GOT3 (cell line): Measurements from ENCODE around the gene MPL.

ENCODE experiments used
- DNase-seq: peaks from one replicate; lab custom pipeline; 2025; ENCODE audit warnings: mixed read lengths; lab: John Stamatoyannopoulos, UW

The MPL gene

DNA sequence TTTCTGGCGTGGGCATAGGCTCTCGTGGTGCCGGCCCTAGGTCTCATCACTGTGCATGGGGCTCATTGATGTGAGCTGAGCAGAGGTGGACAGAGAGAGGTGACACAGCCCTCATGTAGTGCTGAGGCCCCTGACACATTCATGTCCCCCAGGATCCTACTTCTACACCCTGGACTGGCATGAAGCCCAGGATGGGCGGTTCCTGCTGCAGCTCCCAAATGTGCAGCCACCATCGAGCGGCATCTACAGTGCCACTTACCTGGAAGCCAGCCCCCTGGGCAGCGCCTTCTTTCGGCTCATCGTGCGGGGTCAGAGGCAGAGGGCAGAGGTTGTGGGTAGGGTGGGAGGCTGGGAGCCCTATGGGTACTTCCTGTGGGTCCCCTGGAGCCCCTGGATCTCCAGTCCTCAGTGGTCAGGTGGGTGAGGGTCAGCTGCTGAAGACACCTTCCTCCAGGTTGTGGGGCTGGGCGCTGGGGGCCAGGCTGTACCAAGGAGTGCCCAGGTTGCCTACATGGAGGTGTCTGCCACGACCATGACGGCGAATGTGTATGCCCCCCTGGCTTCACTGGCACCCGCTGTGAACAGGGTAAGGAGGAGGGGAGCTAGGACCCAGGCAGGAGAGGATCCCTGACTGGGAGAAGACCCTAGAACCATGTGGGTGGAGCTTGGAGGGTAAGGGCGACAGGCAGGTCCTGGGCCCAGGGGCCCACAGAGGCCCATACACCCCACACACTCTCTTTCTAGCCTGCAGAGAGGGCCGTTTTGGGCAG is 30.7 kb upstream of the MPL start:
- DNase-seq, result no peak

DNA sequence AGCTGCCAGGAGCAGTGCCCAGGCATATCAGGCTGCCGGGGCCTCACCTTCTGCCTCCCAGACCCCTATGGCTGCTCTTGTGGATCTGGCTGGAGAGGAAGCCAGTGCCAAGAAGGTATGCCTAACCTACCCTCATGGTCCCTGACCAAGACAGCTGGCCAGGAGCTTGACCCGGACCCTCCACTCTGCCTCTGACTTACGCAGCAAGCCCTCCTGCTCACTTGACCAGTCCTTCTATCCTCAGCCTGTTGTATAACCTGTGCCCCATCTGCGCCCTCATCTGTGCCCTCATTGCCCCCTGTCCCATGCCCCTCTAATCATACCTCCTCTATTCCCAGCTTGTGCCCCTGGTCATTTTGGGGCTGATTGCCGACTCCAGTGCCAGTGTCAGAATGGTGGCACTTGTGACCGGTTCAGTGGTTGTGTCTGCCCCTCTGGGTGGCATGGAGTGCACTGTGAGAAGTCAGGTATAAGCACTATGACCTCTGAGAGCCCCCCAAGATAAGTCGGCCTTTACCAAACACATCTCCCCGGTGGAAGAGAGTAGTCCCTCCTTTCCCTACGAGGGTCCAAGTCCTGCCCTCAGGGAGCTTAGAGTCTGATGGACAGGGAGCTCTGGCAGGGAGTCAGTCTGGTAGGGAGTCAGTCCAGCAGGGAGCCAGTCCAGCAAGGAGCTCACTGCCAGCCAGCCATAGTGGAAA is 30.0 kb upstream of the MPL start:
- DNase-seq, result no peak

DNA sequence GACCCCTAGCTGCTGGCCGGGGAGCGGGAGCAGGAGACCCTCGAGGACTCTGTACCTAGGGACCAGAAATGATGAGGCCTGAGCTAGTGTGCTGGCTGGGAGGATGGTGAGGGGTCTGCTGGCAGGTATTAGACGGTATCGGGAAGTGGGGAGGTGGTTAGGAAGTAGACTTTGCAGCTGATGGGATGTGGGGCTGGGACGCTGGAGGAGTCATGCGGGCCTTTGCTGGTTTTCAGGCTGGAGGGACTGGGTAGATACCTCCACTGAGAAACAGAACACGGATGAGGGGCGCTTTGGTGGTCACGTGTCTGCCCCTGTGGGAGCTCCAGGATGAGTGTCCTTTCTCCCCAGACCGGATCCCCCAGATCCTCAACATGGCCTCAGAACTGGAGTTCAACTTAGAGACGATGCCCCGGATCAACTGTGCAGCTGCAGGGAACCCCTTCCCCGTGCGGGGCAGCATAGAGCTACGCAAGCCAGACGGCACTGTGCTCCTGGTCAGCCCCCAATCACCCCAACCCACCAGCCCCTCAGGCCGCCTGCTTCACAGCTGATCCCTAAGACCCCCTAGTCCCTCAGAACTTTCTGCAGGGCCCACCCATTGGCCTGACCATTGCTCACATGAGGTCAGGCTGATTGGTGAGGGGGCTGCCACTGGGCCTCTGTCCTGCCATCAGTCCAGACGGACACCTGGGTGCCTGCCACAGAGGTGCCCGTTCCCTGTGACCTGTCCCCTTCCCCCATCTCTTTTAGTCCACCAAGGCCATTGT is 28.8 kb upstream of the MPL start:
- DNase-seq, result no peak

DNA sequence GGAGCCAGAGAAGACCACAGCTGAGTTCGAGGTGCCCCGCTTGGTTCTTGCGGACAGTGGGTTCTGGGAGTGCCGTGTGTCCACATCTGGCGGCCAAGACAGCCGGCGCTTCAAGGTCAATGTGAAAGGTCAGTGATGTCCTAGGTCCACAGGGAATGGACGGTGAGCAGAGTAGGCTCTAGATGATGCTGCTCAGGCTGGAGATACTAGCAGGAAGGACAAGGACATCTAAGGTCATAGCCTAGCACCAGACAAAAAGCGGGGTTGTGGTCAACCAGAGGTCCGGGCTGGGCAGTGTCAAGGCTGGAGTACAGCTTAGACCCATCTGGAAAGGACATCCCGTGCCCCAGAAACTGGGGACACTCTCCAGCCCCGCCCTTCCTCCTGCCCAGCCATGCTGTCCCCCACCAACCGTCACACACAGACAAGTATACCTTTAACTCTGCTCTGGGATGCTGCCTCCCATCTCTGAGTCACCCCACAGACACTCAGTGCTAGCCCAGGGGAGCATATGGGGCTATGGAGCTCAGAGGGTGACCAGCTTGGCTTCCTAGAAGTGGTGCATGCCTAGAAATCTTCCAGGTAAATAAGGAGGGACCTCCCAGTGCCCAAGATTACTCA is 28.1 kb upstream of the MPL start:
- no peak for DNase-seq

DNA sequence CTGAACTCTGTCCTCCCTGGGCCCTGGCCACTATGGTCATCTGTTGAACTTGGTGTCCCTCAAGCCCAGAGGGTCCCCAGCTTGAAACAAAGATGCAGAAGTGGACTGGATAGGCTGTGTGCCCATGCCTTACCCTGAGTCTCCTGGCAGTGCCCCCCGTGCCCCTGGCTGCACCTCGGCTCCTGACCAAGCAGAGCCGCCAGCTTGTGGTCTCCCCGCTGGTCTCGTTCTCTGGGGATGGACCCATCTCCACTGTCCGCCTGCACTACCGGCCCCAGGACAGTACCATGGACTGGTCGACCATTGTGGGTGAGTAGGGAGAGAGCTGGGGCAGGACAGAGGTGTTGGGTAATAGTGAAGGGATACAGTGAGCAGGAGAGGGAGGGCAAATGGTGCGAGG is 26.1 kb upstream of the MPL start:
- DNase-seq, result no peak

DNA sequence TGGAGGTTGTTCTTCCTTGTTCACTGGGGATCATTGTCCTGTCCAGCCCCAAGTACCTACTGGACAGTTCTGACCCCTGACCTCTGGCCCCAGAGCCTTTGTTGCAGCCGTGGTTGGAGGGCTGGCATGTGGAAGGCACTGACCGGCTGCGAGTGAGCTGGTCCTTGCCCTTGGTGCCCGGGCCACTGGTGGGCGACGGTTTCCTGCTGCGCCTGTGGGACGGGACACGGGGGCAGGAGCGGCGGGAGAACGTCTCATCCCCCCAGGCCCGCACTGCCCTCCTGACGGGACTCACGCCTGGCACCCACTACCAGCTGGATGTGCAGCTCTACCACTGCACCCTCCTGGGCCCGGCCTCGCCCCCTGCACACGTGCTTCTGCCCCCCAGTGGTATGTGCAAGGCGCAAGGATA is 25.4 kb upstream of the MPL start:
- DNase-seq, result no peak

DNA sequence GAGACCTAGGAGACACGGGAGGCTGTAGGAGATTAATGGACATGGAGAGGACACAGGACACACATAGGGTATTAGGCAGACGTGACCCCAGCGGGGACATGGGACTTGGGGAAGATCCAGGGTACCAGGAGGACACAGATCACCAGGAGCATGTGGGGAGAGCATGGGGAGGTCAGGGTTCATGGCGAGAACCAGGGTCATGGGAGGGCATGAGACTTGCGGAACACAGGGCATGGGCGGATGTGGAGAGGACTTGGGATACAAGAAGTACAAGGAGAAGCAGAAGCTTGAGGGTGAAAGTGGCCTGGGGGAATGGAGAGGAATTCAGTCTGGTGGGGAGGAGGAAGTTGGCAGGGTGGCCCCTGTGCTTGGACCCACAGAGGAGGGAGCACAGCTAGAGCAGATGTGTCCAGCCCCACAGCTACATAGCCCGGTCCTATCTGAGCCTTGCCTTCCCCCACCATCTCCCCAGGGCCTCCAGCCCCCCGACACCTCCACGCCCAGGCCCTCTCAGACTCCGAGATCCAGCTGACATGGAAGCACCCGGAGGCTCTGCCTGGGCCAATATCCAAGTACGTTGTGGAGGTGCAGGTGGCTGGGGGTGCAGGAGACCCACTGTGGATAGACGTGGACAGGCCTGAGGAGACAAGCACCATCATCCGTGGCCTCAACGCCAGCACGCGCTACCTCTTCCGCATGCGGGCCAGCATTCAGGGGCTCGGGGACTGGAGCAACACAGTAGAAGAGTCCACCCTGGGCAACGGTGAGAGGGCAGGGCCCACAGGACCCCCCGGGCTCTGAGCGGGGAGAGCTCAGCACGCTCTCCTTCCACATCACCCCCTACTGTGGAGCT is 24.7 kb upstream of the MPL start:
- no peak for DNase-seq

DNA sequence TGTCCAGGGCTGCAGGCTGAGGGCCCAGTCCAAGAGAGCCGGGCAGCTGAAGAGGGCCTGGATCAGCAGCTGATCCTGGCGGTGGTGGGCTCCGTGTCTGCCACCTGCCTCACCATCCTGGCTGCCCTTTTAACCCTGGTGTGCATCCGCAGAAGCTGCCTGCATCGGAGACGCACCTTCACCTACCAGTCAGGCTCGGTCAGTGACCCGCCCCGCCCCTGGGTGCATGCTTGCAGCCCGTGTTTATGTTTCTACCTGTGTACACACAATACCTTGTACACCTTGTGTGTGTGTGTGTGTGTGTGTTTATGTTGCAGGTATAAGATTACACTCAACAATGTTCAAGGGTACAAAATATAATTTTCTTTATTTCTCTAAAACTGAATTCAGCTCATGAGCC is 23.8 kb upstream of the MPL start:
- DNase-seq, result no peak

DNA sequence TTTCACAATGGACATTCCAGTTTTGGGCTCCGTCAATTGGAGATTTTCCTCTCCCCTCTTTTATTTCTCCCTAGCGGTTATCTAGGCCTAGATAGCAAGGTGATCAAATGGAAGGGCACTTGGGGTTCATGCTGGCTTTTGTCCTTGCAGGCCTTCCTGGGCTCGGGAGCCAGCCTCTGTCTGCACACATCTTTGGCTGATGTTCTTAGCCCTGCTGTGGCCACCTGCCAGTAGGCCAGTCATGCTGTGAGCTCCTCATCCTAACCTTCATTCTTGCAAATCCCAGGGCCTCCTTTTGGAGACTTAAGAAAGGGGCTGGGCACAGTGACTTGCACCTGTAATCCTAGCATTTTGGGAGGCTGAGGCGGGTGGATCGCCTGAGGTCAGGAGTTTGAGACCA is 23.4 kb upstream of the MPL start:
- DNase-seq, result no peak

DNA sequence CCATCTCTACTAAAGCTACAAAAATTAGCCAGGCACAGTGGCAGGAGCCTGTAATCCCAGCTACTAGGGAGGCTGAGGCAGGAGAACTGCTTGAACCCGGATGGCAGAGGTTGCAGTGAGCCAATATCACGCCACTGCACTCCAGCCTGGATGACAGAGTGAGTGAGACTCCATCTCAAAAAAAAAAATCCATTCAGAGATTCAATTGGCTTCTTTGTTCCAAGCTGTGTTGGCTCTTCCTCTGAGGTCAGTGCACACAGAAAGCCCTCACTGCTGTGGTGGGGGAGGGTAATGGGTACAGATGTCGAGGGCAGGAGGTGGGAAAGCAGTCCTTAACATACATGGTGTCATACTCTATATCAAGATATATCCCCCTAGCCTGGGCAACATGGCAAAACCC is 22.1 kb upstream of the MPL start:
- DNase-seq, result no peak

DNA sequence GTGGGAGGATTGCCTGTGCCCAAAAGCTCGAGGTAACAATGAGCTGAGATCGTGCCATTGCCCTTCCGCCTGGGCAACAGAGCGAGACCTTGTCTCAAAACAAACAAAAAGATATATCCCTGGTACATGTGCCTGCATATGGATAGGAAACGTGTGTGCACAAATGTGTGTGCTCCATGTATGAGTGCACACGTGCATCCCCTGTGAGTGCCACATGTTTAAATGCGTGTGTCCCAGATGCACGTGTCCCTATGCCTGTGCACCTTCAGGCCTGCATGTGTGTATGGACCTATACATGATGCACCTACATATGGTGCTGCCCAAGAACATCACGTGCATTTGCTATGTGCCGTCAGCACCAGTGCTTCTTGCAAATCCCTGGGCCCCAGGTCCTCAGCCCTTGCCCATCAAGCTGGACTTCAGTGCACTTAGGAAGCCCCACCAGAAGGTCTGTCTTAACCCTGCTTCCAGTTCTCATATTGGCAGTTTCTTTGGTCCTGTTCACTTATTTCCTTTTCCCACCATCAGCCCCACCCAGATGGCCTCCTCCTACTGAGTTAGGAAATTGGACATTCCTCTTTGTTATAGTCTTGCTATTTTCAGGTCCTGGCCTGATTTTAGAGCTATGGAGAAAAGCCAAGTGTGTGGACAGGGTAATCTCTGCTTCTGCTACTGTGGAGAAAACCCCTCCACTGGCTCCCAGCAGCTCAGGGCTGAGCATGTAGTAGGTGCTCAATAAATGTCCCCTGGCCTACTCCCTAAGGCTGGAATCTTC is 21.5 kb upstream of the MPL start:
- no peak for DNase-seq

DNA sequence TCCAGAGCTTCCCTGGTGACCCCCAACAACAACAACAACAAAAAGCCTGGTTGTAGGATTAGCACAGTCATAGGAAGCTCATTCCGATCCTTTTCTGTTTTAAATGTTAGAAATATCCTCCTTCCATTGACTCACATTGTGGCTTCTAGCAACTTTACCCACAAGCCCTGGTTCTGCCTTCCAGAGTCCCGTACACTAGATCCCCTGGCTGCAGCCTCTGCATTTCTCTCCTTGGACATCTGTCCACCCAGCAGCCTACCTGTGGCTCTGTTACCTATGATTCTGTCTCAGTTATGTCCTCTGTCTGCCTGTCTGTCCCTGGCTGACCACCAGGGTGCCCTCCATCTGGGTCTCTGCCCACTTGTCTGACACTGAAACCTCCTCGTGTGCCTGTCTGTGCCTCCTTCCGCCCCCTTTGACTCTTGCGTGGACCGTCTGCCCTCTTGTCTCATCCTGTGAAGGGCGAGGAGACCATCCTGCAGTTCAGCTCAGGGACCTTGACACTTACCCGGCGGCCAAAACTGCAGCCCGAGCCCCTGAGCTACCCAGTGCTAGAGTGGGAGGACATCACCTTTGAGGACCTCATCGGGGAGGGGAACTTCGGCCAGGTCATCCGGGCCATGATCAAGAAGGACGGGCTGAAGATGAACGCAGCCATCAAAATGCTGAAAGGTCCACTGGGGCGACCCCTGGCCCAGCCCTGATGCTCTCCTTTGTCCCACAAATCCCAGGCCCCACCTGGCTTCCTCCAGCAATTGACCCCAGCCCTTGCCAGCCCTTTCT is 20.7 kb upstream of the MPL start:
- no peak for DNase-seq

DNA sequence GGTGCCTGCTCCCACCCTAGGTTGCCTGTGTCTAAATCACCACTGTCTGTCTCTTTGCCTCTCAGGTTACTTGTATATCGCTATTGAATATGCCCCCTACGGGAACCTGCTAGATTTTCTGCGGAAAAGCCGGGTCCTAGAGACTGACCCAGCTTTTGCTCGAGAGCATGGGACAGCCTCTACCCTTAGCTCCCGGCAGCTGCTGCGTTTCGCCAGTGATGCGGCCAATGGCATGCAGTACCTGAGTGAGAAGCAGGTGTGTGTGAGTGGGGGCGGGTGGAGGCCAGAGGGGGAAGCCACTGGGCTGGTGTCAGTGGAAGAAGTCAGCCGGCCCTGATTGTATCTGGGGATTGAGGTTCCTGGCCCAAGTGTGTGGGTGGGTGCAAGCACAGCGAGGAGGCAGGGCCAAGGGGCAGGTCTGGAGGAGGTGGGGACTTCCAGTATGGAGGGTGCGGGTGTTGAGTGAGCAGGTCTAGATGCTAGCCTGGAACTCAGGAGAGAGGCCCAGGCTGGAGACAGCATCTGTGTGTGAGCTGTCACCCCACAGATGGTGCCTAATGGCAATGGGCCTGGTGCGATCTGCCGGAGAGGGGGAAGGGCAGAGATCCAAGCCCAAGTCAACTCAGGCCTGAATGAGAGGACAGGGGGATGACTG is 19.7 kb upstream of the MPL start:
- DNase-seq, result no peak

DNA sequence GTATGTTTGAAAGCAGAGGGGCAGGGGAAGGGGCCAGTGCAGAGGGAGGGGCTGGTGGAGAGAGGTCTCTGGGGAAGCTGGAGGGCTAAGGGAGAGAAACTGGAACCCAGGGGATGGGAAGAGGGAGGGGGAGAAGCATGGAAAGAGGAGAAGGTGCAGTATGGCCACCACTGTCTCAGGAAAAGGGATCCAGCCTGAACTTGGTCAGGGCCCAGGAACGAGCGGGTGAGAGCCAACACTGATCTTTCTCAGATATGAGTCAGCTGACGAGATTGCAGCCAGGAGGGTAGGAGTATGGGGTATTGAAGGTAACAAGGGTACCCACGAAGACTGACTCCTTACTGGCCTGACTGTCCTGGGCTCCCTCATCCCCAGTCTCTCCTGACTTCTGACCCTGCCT is 18.8 kb upstream of the MPL start:
- no peak for DNase-seq

DNA sequence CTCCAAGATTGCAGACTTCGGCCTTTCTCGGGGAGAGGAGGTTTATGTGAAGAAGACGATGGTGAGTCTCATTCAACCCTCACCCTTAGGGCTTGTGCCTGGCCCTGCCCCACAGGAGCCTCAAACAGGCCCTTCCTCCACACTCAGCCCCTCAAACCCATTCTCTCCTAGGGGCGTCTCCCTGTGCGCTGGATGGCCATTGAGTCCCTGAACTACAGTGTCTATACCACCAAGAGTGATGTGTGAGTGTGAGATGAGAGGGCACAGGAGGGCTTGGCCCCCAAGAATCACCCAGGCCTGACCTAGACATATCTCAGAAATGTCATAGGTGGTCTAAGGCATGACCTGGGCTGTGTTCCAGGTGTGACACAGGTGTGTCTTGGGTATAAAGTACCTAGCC is 18.3 kb upstream of the MPL start:
- no peak for DNase-seq

DNA sequence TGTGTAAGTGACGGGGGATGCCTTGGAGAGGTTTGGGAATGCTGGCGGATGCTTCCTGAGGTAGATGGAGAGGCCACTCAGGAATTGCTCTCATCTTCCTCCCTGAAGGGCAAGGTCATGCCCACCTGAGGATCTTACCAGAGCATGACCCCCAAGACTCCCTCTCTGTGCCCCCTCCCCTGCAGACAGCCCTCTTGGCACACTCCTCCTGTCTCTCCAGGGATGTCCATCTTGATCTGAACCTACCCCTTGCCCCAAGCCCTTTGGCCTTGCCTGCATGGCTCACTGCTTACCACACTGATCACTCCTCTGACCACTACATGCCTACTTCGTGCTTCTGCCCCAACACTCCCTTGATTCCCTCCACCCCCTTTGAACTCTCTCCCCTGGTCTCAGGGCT is 17.9 kb upstream of the MPL start:
- no peak for DNase-seq

DNA sequence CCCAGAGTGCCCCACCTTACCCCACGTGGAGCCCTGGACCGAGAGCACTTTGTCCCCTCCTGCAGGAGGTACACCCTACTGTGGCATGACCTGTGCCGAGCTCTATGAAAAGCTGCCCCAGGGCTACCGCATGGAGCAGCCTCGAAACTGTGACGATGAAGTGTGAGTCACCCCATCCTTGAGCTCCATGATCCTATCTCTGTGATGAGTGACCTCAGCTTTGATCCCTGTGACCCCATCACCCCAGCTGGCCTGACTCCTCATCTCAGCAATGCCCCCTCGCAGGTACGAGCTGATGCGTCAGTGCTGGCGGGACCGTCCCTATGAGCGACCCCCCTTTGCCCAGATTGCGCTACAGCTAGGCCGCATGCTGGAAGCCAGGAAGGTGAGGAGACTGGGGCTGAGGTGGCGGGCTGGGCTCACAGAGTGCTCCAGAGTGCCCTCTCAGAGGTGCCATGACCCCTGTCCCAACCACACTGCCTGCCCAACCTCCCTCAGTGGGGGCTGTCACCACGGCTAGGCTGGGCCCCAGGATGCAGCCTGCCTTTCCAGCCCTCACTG is 16.2 kb upstream of the MPL start:
- DNase-seq, result no peak

DNA sequence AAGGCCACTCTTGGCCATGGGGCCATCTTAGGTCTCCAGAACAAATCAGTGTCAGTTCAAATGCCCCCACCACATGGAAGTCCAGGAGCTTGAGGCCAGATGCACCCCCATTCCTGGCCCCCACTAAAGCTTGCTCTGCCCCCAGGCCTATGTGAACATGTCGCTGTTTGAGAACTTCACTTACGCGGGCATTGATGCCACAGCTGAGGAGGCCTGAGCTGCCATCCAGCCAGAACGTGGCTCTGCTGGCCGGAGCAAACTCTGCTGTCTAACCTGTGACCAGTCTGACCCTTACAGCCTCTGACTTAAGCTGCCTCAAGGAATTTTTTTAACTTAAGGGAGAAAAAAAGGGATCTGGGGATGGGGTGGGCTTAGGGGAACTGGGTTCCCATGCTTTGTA is 15.1 kb upstream of the MPL start:
- DNase-seq, result no peak

DNA sequence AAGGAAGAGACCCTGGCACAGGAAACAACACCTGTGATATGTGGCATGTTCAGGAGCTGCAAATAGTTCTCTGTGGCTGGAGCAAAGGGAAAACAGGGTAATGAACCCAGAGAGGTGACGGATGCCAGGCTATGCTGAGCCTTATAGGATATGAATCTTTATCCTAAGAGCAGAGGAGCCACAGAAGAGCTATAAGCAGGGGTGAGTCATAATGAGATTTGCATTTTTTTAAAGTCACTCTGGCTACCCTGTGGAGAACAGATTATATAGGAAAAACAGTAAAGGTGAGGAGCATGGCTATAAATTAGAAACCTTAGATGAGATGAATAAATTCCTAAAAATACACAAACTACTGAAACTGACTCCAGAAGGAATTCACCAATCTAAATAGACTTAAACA is 12.8 kb upstream of the MPL start:
- no peak for DNase-seq
